ENCODE measurements around the gene TH.

TH gene

DNA sequence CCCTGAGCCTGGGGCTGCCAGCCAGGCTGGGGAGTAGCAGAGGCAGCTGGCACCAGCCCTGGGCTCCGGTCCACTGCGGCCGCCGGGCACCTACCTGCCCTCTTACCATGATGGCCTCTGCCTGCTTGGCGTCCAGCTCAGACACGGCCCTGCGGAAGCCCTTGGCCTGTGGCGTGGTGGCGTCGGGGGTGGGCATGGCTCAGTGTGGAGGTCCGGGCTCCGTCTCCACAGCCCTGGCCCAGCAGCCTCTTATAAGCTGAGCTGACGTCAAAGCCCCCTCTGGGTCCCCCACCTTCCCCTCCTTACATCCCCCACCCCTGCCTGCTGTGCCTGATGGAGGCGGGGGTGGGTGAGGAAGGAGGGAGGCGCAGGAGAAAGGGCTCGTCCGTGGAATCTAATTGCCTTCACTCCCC, at the start of gene TH:
Gene TH (minus strand): TSS at position 225 of the 413 bp plus-strand sequence. CDS start 29 bp downstream, at position 196.
- H3K27me3 ChIP-seq (replicated peaks; ENCODE audit: insufficient read depth, low read length), result peaks cover 82% of the 10 kb centered on the region
- no peaks in the 10 kb centered on the region for H3K9me2 ChIP-seq (replicated peaks; ENCODE audit: insufficient read depth, low read length)
- H3F3A ChIP-seq (ENCODE audit: insufficient read depth, low read length), result no peaks in the 10 kb centered on the region
- H3K9ac ChIP-seq (ENCODE audit: low read length), result no peak within 1 kb of the TSS
- H3K79me2 ChIP-seq (ENCODE audit: low read length), result no peaks in the 10 kb centered on the region
- H3K4me1 ChIP-seq (ENCODE audit: low read length), result no peaks in the 10 kb centered on the region
- H4K20me1 ChIP-seq (ENCODE audit: insufficient read depth, low read length), result no peaks in the 10 kb centered on the region
- DNase-seq, result no peak
- no peaks in the 10 kb centered on the region for H3K9me3 ChIP-seq (replicated peaks; ENCODE audit: insufficient read depth, low read length)
- H2AFZ ChIP-seq (ENCODE audit: low read length), result no peak within 1 kb of the TSS
- no peak for TF ChIP-seq EZH2 (optimal IDR thresholded peaks at IDR 0.05; ENCODE audit: low read depth, low read length)
- H3K36me3 ChIP-seq (replicated peaks; ENCODE audit: insufficient read depth, low read length), result no peaks in the 10 kb centered on the region
- H3K27ac ChIP-seq (ENCODE audit: low read length), result no peak within 1 kb of the TSS
- no peak within 1 kb of the TSS for H3K4me3 ChIP-seq (ENCODE audit: low read length)
- H3K4me2 ChIP-seq (ENCODE audit: low read depth, low read length), result no peak within 1 kb of the TSS

DNA sequence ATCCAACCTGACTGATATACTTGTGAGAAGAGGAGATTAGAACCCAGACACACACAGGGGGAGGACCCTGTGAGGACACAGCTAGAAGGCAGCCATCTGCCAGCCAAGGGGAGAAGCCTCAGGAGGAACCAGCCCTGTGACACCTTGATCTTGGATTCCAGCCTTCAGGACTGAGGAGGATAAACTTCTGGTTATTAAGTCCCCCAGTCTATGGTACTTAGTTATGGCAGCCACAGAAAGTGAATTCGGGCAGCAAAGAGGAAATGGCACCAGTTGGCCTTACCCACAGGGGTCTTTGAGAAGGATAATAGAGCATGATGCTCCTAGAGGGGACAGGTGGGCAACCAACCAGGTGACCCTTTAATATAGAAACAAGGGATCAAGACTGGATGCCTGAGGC, 49.4 kb upstream of the TH start:
- no peak overlapping the region for H3K9ac ChIP-seq (ENCODE audit: low read length)
- no peaks in the 10 kb centered on the region for H3K9me3 ChIP-seq (replicated peaks; ENCODE audit: insufficient read depth, low read length)
- H3K36me3 ChIP-seq (replicated peaks; ENCODE audit: insufficient read depth, low read length), result no peaks in the 10 kb centered on the region
- no peaks in the 10 kb centered on the region for H4K20me1 ChIP-seq (ENCODE audit: insufficient read depth, low read length)
- no peaks in the 10 kb centered on the region for H3F3A ChIP-seq (ENCODE audit: insufficient read depth, low read length)
- H3K27me3 ChIP-seq (replicated peaks; ENCODE audit: insufficient read depth, low read length), result peaks cover 89% of the 10 kb centered on the region
- H3K4me1 ChIP-seq (ENCODE audit: low read length), result no peaks in the 10 kb centered on the region
- no peak overlapping the region for H2AFZ ChIP-seq (ENCODE audit: low read length)
- no peak overlapping the region for H3K4me2 ChIP-seq (ENCODE audit: low read depth, low read length)
- no peak overlapping the region for H3K27ac ChIP-seq (ENCODE audit: low read length)
- H3K4me3 ChIP-seq (ENCODE audit: low read length), result no peak overlapping the region
- no peaks in the 10 kb centered on the region for H3K9me2 ChIP-seq (replicated peaks; ENCODE audit: insufficient read depth, low read length)
- TF ChIP-seq, protein P1, sequence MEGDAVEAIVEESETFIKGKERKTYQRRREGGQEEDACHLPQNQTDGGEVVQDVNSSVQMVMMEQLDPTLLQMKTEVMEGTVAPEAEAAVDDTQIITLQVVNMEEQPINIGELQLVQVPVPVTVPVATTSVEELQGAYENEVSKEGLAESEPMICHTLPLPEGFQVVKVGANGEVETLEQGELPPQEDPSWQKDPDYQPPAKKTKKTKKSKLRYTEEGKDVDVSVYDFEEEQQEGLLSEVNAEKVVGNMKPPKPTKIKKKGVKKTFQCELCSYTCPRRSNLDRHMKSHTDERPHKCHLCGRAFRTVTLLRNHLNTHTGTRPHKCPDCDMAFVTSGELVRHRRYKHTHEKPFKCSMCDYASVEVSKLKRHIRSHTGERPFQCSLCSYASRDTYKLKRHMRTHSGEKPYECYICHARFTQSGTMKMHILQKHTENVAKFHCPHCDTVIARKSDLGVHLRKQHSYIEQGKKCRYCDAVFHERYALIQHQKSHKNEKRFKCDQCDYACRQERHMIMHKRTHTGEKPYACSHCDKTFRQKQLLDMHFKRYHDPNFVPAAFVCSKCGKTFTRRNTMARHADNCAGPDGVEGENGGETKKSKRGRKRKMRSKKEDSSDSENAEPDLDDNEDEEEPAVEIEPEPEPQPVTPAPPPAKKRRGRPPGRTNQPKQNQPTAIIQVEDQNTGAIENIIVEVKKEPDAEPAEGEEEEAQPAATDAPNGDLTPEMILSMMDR (IDR thresholded peaks at IDR 0.05; ENCODE audit: low read length), result no peak
- TF ChIP-seq EZH2phosphoT487 (IDR thresholded peaks at IDR 0.05; ENCODE audit: low read length) (no peak), EZH2 (optimal IDR thresholded peaks at IDR 0.05; ENCODE audit: low read depth, low read length) (no peak)
- DNase-seq, result no peak
- H3K79me2 ChIP-seq (ENCODE audit: low read length), result no peaks in the 10 kb centered on the region

DNA sequence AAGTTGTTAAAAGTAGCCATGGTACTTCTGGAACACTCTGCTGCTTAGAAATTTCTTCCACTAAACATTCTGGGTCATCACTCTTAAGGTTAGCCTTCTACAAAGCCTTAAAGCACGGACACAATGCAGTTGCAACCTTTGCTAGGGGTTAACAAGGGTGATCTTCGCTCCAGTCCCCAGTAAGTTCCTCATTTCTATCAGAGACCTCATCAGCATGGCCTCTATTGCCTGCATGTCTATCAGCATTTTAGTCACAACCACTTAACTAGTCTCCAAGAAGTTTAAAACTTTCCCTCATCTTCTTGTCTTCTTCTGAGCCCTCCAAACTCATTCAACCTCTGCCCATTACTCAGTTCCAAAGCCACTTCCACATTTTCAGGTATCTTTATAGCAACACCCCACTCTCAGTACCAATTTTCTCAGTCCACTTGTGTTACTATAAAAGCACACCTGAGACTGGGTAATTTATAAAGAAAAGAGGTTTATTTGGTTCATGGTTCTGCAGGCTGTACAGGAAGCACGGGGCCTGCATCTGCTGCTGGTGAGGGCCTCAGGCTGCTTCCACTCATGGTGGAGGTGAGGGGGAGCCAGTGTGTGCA, 48.7 kb upstream of the TH start:
- Histone ChIP-seq H3K27me3 (replicated peaks; ENCODE audit: insufficient read depth, low read length) (peaks cover 85% of the 10 kb centered on the region), H3K4me3 (ENCODE audit: low read length) (no peak overlapping the region), H3K4me2 (ENCODE audit: low read depth, low read length) (no peak overlapping the region), H3K79me2 (ENCODE audit: low read length) (no peaks in the 10 kb centered on the region), H3K9ac (ENCODE audit: low read length) (no peak overlapping the region), H2AFZ (ENCODE audit: low read length) (no peak overlapping the region), H3K4me1 (ENCODE audit: low read length) (no peaks in the 10 kb centered on the region), H3K9me2 (replicated peaks; ENCODE audit: insufficient read depth, low read length) (no peaks in the 10 kb centered on the region), H3K27ac (ENCODE audit: low read length) (no peak overlapping the region), H3K36me3 (replicated peaks; ENCODE audit: insufficient read depth, low read length) (no peaks in the 10 kb centered on the region), H3K9me3 (replicated peaks; ENCODE audit: insufficient read depth, low read length) (no peaks in the 10 kb centered on the region), H4K20me1 (ENCODE audit: insufficient read depth, low read length) (no peaks in the 10 kb centered on the region), H3F3A (ENCODE audit: insufficient read depth, low read length) (no peaks in the 10 kb centered on the region)
- TF ChIP-seq EZH2phosphoT487 (IDR thresholded peaks at IDR 0.05; ENCODE audit: low read length) (no peak), EZH2 (optimal IDR thresholded peaks at IDR 0.05; ENCODE audit: low read depth, low read length) (no peak)
- TF ChIP-seq, protein P1 (IDR thresholded peaks at IDR 0.05; ENCODE audit: low read length), result no peak
- no peak for DNase-seq

DNA sequence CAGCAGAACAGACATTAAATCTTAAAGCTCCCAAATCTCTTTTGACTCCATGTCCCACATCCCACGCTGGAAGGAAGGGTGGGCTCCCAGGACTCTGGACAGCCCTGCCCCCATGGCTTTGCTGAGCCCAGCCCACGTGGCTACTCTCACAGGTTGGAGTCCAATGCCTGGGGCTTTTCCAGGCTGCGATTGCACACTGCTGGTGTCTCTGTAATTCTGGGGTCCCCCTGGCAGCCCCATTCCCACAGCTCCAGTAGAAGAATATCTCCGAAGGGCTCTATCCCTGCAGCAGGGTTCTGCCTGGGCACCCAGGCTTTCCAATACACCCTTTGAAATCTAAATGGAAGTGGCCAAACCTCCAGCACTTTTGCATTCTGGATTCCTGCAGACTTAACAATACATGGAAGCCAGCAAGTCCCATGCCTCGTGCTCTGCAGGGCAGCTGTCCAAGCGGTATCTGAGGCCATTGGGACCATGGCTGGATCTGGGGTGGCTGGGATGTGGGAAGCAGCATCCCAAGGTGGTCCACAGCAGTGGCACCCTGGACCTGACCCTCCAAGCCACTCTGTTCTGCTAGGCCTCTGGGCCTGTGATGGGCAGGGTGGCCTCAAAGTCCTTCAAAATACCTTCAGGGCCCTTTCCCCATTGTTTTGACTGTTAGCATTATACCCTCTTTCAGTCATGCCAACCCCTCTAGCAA, 47.9 kb upstream of the TH start:
- Histone ChIP-seq H3K9me3 (replicated peaks; ENCODE audit: insufficient read depth, low read length) (no peaks in the 10 kb centered on the region), H3F3A (ENCODE audit: insufficient read depth, low read length) (no peaks in the 10 kb centered on the region), H3K4me2 (ENCODE audit: low read depth, low read length) (no peak overlapping the region), H2AFZ (ENCODE audit: low read length) (no peak overlapping the region), H3K9me2 (replicated peaks; ENCODE audit: insufficient read depth, low read length) (no peaks in the 10 kb centered on the region), H3K4me1 (ENCODE audit: low read length) (no peaks in the 10 kb centered on the region), H3K36me3 (replicated peaks; ENCODE audit: insufficient read depth, low read length) (no peaks in the 10 kb centered on the region), H3K27me3 (replicated peaks; ENCODE audit: insufficient read depth, low read length) (peaks cover 87% of the 10 kb centered on the region), H4K20me1 (ENCODE audit: insufficient read depth, low read length) (no peaks in the 10 kb centered on the region), H3K79me2 (ENCODE audit: low read length) (no peaks in the 10 kb centered on the region), H3K9ac (ENCODE audit: low read length) (no peak overlapping the region), H3K4me3 (ENCODE audit: low read length) (no peak overlapping the region), H3K27ac (ENCODE audit: low read length) (no peak overlapping the region)
- no peak for DNase-seq
- no peak for TF ChIP-seq EZH2phosphoT487 (IDR thresholded peaks at IDR 0.05; ENCODE audit: low read length)
- TF ChIP-seq EZH2 (optimal IDR thresholded peaks at IDR 0.05; ENCODE audit: low read depth, low read length), result no peak
- TF ChIP-seq, protein P1 (IDR thresholded peaks at IDR 0.05; ENCODE audit: low read length), result no peak

All from MM.1S (cell line).